DND-41 (cell line): ENCODE data around the gene RNF227.

ENCODE experiments used
- ATAC-seq: fragments of 200-7000 bp; cut with Tn5 transposase; 3 replicates; pipeline ENCODE4 v1.9.1; 2021; ENCODE audit warnings: low read depth; ENCODE audit not compliant: insufficient read depth
- DNase-seq: peaks from one replicate; pipeline ENCODE4 v3.0.0-alpha.2; 2020
- H2AFZ ChIP-seq: 2 replicates; pipeline ENCODE4 v1.6.0; 2012; ENCODE audit warnings: low read depth, low read length
- H3K27ac ChIP-seq: 2 replicates; pipeline ENCODE4 v1.5.1; 2012; ENCODE audit warnings: low read length, inconsistent platforms
- H3K27me3 ChIP-seq: fragments of 200-600 bp; sonication (generic); 2 replicates; pipeline ENCODE4 v1.6.0; 2012; ENCODE audit warnings: low read length, mild to moderate bottlenecking, inconsistent platforms; ENCODE audit not compliant: insufficient read depth, poor library complexity
- H3K36me3 ChIP-seq: 2 replicates; pipeline ENCODE4 v1.5.1; 2012; ENCODE audit warnings: low read length, inconsistent platforms; ENCODE audit not compliant: insufficient read depth
- H3K4me1 ChIP-seq: 2 replicates; pipeline ENCODE4 v1.5.1; 2012; ENCODE audit warnings: mild to moderate bottlenecking, low read length; ENCODE audit not compliant: insufficient read depth
- H3K4me2 ChIP-seq: 2 replicates; pipeline ENCODE4 v1.6.0; 2012; ENCODE audit warnings: mild to moderate bottlenecking, moderate library complexity, low read length, inconsistent platforms; ENCODE audit not compliant: insufficient read depth
- H3K4me3 ChIP-seq, 2 experiments: fragments of 200-600 bp in 1 of 2; shearing (Covaris generic) in 1 of 2; 2 replicates each; pipeline ENCODE4 v1.5.1; 2012 to 2016; ENCODE audit warnings: inconsistent platforms in 2 of 2, low read length in 2 of 2, mild to moderate bottlenecking in 2 of 2, low read depth in 1 of 2, moderate library complexity in 1 of 2
- H3K79me2 ChIP-seq: 2 replicates; pipeline ENCODE4 v1.6.0; 2012; ENCODE audit warnings: low read length, inconsistent platforms; ENCODE audit not compliant: insufficient read depth
- H3K9ac ChIP-seq: 2 replicates; pipeline ENCODE4 v1.6.0; 2012; ENCODE audit warnings: low read depth, mild to moderate bottlenecking, inconsistent platforms, low read length, moderate library complexity
- H3K9me3 ChIP-seq: 2 replicates; pipeline ENCODE4 v1.5.1; 2012; ENCODE audit warnings: low read length, moderate library complexity, mild to moderate bottlenecking, inconsistent platforms; ENCODE audit not compliant: insufficient read depth, severe bottlenecking
- H4K20me1 ChIP-seq: 2 replicates; pipeline ENCODE4 v1.6.0; 2012; ENCODE audit warnings: low read length; ENCODE audit not compliant: insufficient read depth
- CTCF ChIP-seq: IDR thresholded peaks from 2 replicates; pipeline ENCODE4 v1.5.1; 2012; ENCODE audit warnings: borderline replicate concordance, low read length, moderate library complexity, mild to moderate bottlenecking; ENCODE audit not compliant: poor library complexity, severe bottlenecking; ENCODE audit errors: extremely low read depth
- EZH2 ChIP-seq: IDR thresholded peaks from 3 replicates; pipeline ENCODE4 v1.6.1; 2012; ENCODE audit warnings: borderline replicate concordance, low read depth, mild to moderate bottlenecking, moderate library complexity, low read length, inconsistent platforms; ENCODE audit not compliant: severe bottlenecking

RNF227 gene

GRCh38 chr17:7916385-7916682, 245 bp upstream of the RNF227 start:
- Histone ChIP-seq H3K4me3 (peak overlapping the region; percentile 22 to 66; a peak in 3 of 4 replicates), H3K4me1 (peaks cover 36% of the 10 kb centered on the region), H3K79me2 (peaks cover 12% of the 10 kb centered on the region), H3K4me2 (peak overlapping the region; percentile 98), H3K9ac (peak overlapping the region; percentile 89), H3K27ac (peak overlapping the region; percentile 84), H2AFZ (peak overlapping the region; percentile 76), H3K9me3 (no peaks in the 10 kb centered on the region), H3K27me3 (no peaks in the 10 kb centered on the region), H4K20me1 (peaks cover 9% of the 10 kb centered on the region; the same call in 1 of the 2 replicates), H3K36me3 (peaks cover 15% of the 10 kb centered on the region)
- no peak for DNase-seq
- TF ChIP-seq EZH2 (no peak), CTCF (no peak)
- ATAC-seq = no peak

GRCh38 chr17:7915179-7915610, 894 bp downstream of the RNF227 start:
- H3K4me3 ChIP-seq = peak overlapping the region; percentile 31 to 66
- peak overlapping the region; percentile 98 for H3K4me2 ChIP-seq
- no peak for DNase-seq
- TF ChIP-seq EZH2 (no peak), CTCF (no peak)
- H3K9ac ChIP-seq = peak overlapping the region; percentile 89
- no peaks in the 10 kb centered on the region for H3K27me3 ChIP-seq
- H4K20me1 ChIP-seq = peaks cover 9% of the 10 kb centered on the region; the same call in 1 of the 2 replicates
- H2AFZ ChIP-seq = peak overlapping the region; percentile 76
- peaks cover 27% of the 10 kb centered on the region for H3K36me3 ChIP-seq
- no peaks in the 10 kb centered on the region for H3K9me3 ChIP-seq
- peaks cover 36% of the 10 kb centered on the region for H3K4me1 ChIP-seq
- H3K27ac ChIP-seq = peak overlapping the region; percentile 84
- peaks cover 12% of the 10 kb centered on the region for H3K79me2 ChIP-seq
- no peak for ATAC-seq

GRCh38 chr17:7912927-7913524, 3.1 kb downstream of the RNF227 start:
- H3K36me3 ChIP-seq = peaks cover 47% of the 10 kb centered on the region
- peaks cover 12% of the 10 kb centered on the region for H3K79me2 ChIP-seq
- TF ChIP-seq EZH2 (no peak), CTCF (peak; percentile 89)
- no peak overlapping the region for H2AFZ ChIP-seq
- peaks cover 9% of the 10 kb centered on the region; the same call in 1 of the 2 replicates for H4K20me1 ChIP-seq
- H3K4me3 ChIP-seq = no peak overlapping the region
- H3K4me1 ChIP-seq = peaks cover 36% of the 10 kb centered on the region
- no peak overlapping the region for H3K4me2 ChIP-seq
- no peaks in the 10 kb centered on the region for H3K27me3 ChIP-seq
- peak; percentile 64 for DNase-seq
- H3K9ac ChIP-seq = no peak overlapping the region
- peak overlapping the region; percentile 37; the same call in 1 of the 2 replicates for H3K27ac ChIP-seq
- ATAC-seq = peak; percentile 34
- H3K9me3 ChIP-seq = no peaks in the 10 kb centered on the region
